K562 (cell line): ENCODE measurements around the gene AMIGO1. TPM values are rescaled to one million over a fixed set of nuclear protein-coding genes. Genes with fewer than 3 reads are reported as not detected.

Source experiments
- ARNT ChIP-seq, 2 experiments: fragments of 450-650 bp; IDR thresholded peaks; 2 replicates each; pipeline ENCODE4 v1.6.1; 2016; ENCODE audit warnings: mild to moderate bottlenecking in 1 of 2
- BRF2 ChIP-seq: IDR thresholded peaks from 3 replicates; pipeline ENCODE4 v1.6.1; 2011; ENCODE audit warnings: borderline replicate concordance, mild to moderate bottlenecking; ENCODE audit not compliant: insufficient read length, insufficient read depth
- CCNT2 ChIP-seq: IDR thresholded peaks from 2 replicates; pipeline ENCODE4 v1.6.1; 2011; ENCODE audit warnings: borderline replicate concordance, low read depth, mild to moderate bottlenecking, moderate library complexity, mixed read lengths, low read length; ENCODE audit not compliant: insufficient read length; ENCODE audit errors: extremely low read depth
- CHD1 ChIP-seq: fragments of 200-600 bp; sonication (generic); IDR thresholded peaks from one replicate; pipeline ENCODE4 v1.6.1; 2012; ENCODE audit warnings: mild to moderate bottlenecking, moderate library complexity, low read length, inconsistent platforms
- DACH1 ChIP-seq: fragments of 450-650 bp; IDR thresholded peaks from 2 replicates; pipeline ENCODE4 v1.6.1; 2018; ENCODE audit not compliant: partially characterized antibody
- ETS1 ChIP-seq: conservative IDR thresholded peaks from 2 replicates; pipeline ENCODE4 v1.6.1; 2011; ENCODE audit warnings: low read depth, mild to moderate bottlenecking, low read length; ENCODE audit not compliant: control insufficient read depth
- FOXM1 ChIP-seq, 2 experiments: fragments of 450-650 bp in 1 of 2; sonication (generic) in 1 of 2; formaldehyde crosslinking in 1 of 2; IDR thresholded peaks; 2 replicates each; pipeline versions ENCODE4 v1.6.1 to v1.9.0; 2017 to 2022; ENCODE audit warnings: low read depth in 2 of 2, mild to moderate bottlenecking in 2 of 2, missing genetic modification reagents in 1 of 2, moderate library complexity in 1 of 2
- FOXP1 ChIP-seq: sonication (generic); formaldehyde crosslinking; IDR thresholded peaks from 2 replicates; pipeline ENCODE4 v1.8.0; 2022; ENCODE audit warnings: mild to moderate bottlenecking, missing genetic modification reagents
- GTF2E2 ChIP-seq: fragments of 200-800 bp; sonication (Bioruptor generic); IDR thresholded peaks from 2 replicates; pipeline ENCODE4 v1.6.1; 2016; ENCODE audit warnings: missing genetic modification characterization, missing compliant biosample characterization
- HIVEP1 ChIP-seq: fragments of 250-450 bp; sonication (Bioruptor Pico); IDR thresholded peaks from 2 replicates; pipeline ENCODE4 v1.4.0; 2020; ENCODE audit warnings: mild to moderate bottlenecking
- HNRNPLL ChIP-seq: fragments of 200-400 bp; formaldehyde crosslinking; IDR thresholded peaks from 2 replicates; pipeline ENCODE4 v1.6.1; 2017; ENCODE audit warnings: low read length, low read depth, mild to moderate bottlenecking; ENCODE audit not compliant: poor library complexity, severe bottlenecking
- NRF1 ChIP-seq, 2 experiments: fragments of 450-650 bp; IDR thresholded peaks in 1 of 2; conservative IDR thresholded peaks in 1 of 2; 2 replicates each; pipeline ENCODE4 v1.6.1; 2014; ENCODE audit warnings: mild to moderate bottlenecking in 2 of 2
- STAT5A ChIP-seq: IDR thresholded peaks from 2 replicates; pipeline ENCODE4 v1.6.1; 2012; ENCODE audit warnings: low read length, inconsistent platforms, borderline replicate concordance
- TAF9B ChIP-seq: fragments of 450-650 bp; IDR thresholded peaks from 2 replicates; pipeline ENCODE4 v1.6.1; 2018; ENCODE audit warnings: mild to moderate bottlenecking; ENCODE audit not compliant: partially characterized antibody
- TCF7 ChIP-seq: sonication (generic); IDR thresholded peaks from 2 replicates; pipeline ENCODE4 v1.6.1; 2016; ENCODE audit warnings: antibody characterized with exemption, borderline replicate concordance
- TEAD2 ChIP-seq: fragments of 450-650 bp; IDR thresholded peaks from 2 replicates; pipeline ENCODE4 v1.6.1; 2016; ENCODE audit warnings: missing genetic modification characterization, control low read depth, missing compliant biosample characterization
- U2AF2 ChIP-seq: fragments of 200-400 bp; formaldehyde crosslinking; optimal IDR thresholded peaks from 2 replicates; pipeline ENCODE3; 2017; ENCODE audit warnings: low read depth, mild to moderate bottlenecking, low read length
- XRCC5 ChIP-seq: fragments of 200-400 bp; formaldehyde crosslinking; IDR thresholded peaks from 2 replicates; pipeline ENCODE4 v1.6.1; 2017; ENCODE audit warnings: low read depth, mild to moderate bottlenecking, low read length
- ZBTB7A ChIP-seq: IDR thresholded peaks from 2 replicates; pipeline ENCODE4 v1.6.1; 2011; ENCODE audit warnings: low read depth, mild to moderate bottlenecking, low read length, moderate library complexity, borderline replicate concordance; ENCODE audit not compliant: control insufficient read depth
- ZNF280A ChIP-seq: fragments of 450-650 bp; IDR thresholded peaks from 2 replicates; pipeline ENCODE4 v1.6.1; 2018; ENCODE audit warnings: mild to moderate bottlenecking, low read depth; ENCODE audit not compliant: partially characterized antibody
- ZNF41 ChIP-seq: fragments of 250-450 bp; sonication (Bioruptor Pico); conservative IDR thresholded peaks from 2 replicates; pipeline ENCODE4 v1.4.0; 2020; ENCODE audit warnings: mild to moderate bottlenecking
- ZNF589 ChIP-seq: fragments of 200-800 bp; sonication (Bioruptor generic); IDR thresholded peaks from 2 replicates; pipeline ENCODE4 v1.6.1; 2016; ENCODE audit warnings: low read depth, missing genetic modification characterization, missing compliant biosample characterization
- ZNF644 ChIP-seq: fragments of 200-800 bp; sonication (Bioruptor generic); IDR thresholded peaks from 2 replicates; pipeline ENCODE4 v1.6.1; 2016; ENCODE audit warnings: low read depth, missing genetic modification characterization, missing compliant biosample characterization
- ZNF780A ChIP-seq: fragments of 250-450 bp; sonication (Bioruptor Pico); IDR thresholded peaks from 2 replicates; pipeline ENCODE4 v1.5.0; 2021; ENCODE audit warnings: mild to moderate bottlenecking
- polyA plus RNA-seq, 8 experiments: library from polyadenylated mRNA; depleted of rRNA in 4 of 8; stranded (reverse) in 5 of 8; unstranded in 3 of 8; fragments of >200 nt; fragmentation: Nextera tagmentation in 2 of 8; fragmentation: Illumina TruSeq in 1 of 8; extraction: Ambion mirVana in 2 of 8; extraction: Trizol in 1 of 8; gene quantifications; 2 replicates each; pipeline versions ENCODE4 v1.2.1 to v1.2.3, GENCODE V29; 2011 to 2014; ENCODE audit warnings: inconsistent platforms in 1 of 8, missing spikeins in 1 of 8
- total RNA-seq, 7 experiments: library from RNA; depleted of rRNA in 6 of 7; stranded (reverse); fragments of >200 nt in 6 of 7; fragmentation: Illumina TruSeq in 2 of 7; extraction: Trizol in 2 of 7; gene quantifications; 2 replicates each; pipeline versions ENCODE4 v1.2.1 to v1.2.3, GENCODE V29; 2011 to 2021; ENCODE audit warnings: low replicate concordance in 1 of 7

Gene AMIGO1
- total and polyA plus RNA-seq, 9 of the 15 experiments (the other 6 are each of a cell fraction or from before 2014, with no cell fraction given), result 0.24 to 1.0 (median 0.54) TPM

- TF ChIP-seq NRF1 (conservative IDR thresholded peaks at IDR 0.05 in 1 of 2, IDR thresholded peaks at IDR 0.05 in 1 of 2) (0 out of 4 replicates have a peak, but pooled peaks of 1 of the 2 experiments have one; percentile 16), ZNF780A (no peak), HNRNPLL (no peak), ZNF589 (CRISPR knock-in tag) (no peak), ZBTB7A (peak; percentile 79; the same call in 1 of the 2 replicates), FOXP1 (no peak), CHD1 (no peak), ZNF644 (no peak), U2AF2 (no peak), BRF2 (no peak), FOXM1 (IDR thresholded peaks at IDR 0.05; ENCODE audit: low read depth) (no peak), FOXM1 (CRISPR knock-in tag; IDR thresholded peaks at IDR 0.05; ENCODE audit: low read depth) (no peak), ZNF280A (no peak), ARNT (IDR thresholded peaks at IDR 0.05) (no peak), TCF7 (0 out of 2 replicates have a peak, but pooled peaks have one; percentile 1), TEAD2 (no peak), XRCC5 (0 out of 2 replicates have a peak, but pooled peaks have one; percentile 38), CCNT2 (no peak), DACH1 (no peak), ZNF41 (CRISPR knock-in tag) (no peak), STAT5A (no peak), TAF9B (no peak), HIVEP1 (CRISPR knock-in tag) (no peak), ETS1 (peak; percentile 45; the same call in 1 of the 2 replicates), GTF2E2 (tag) (no peak)
Measured at GRCh38 chr1:109532365-109533136, 23.0 kb upstream of the AMIGO1 start (continued).
